Glutamatergic neuron (in vitro differentiated cells): ENCODE results near the gene CNN1. TPM values are rescaled to one million over a fixed set of nuclear protein-coding genes. Genes with fewer than 3 reads are reported as not detected.
"Not testable (repeated sequence)": the region's sequence is repeated elsewhere in the genome, so short reads cannot be mapped to it uniquely, and the experiment has no call there.

Experiments
- DNase-seq: peaks from one replicate; pipeline ENCODE4 v3.0.0; 2022
- H3K27ac Mint-ChIP-seq: one replicate; pipeline ENCODE4 v1.8.0; 2020; ENCODE audit warnings: mild to moderate bottlenecking, mixed read lengths, inconsistent platforms; ENCODE audit not compliant: unreplicated experiment
- H3K27me3 Mint-ChIP-seq: one replicate; pipeline ENCODE4 v1.8.0; 2020; ENCODE audit warnings: mild to moderate bottlenecking, moderate library complexity, mixed read lengths, inconsistent platforms; ENCODE audit not compliant: unreplicated experiment
- H3K36me3 Mint-ChIP-seq: one replicate; pipeline ENCODE4 v1.8.0; 2020; ENCODE audit warnings: mild to moderate bottlenecking, mixed read lengths, inconsistent platforms; ENCODE audit not compliant: unreplicated experiment
- H3K4me1 Mint-ChIP-seq: one replicate; pipeline ENCODE4 v1.8.0; 2020; ENCODE audit warnings: mild to moderate bottlenecking, low read depth, mixed read lengths, inconsistent platforms; ENCODE audit not compliant: unreplicated experiment
- H3K4me3 Mint-ChIP-seq: one replicate; pipeline ENCODE4 v1.8.0; 2020; ENCODE audit warnings: mild to moderate bottlenecking, mixed read lengths, inconsistent platforms; ENCODE audit not compliant: unreplicated experiment
- H3K9me3 Mint-ChIP-seq: one replicate; pipeline ENCODE4 v1.8.0; 2020; ENCODE audit warnings: mild to moderate bottlenecking, moderate library complexity, mixed read lengths, inconsistent platforms; ENCODE audit not compliant: unreplicated experiment
- CTCF ChIP-seq: fragments of 200-600 bp; sonication (generic); IDR thresholded peaks from one replicate; pipeline ENCODE4 v1.5.0; 2021; ENCODE audit not compliant: partially characterized antibody, unreplicated experiment
- total RNA-seq: library from RNA; stranded (reverse); fragmentation: NEBNext Ultra II Directional; extraction: Animal tissue kit (Norgen Biotek cat#: 25700); gene quantifications from one replicate; pipeline ENCODE4 v1.2.1, GENCODE V29; 2021; ENCODE audit not compliant: unreplicated experiment

CNN1 gene
- total RNA-seq, 1 donor from 2014 or later: 2.3 TPM

GRCh38 chr19:11558881-11559828 lies 20.5 kb downstream of the CNN1 start, which contains the start of gene ELOF1:
Gene ELOF1 (minus strand): TSS chr19:11559230. CDS start chr19:11554347, 4,883 bp downstream.
- Mint-ChIP-seq H3K9me3 (peaks cover 2% of the 10 kb centered on the region), H3K27me3 (peaks cover 3% of the 10 kb centered on the region), H3K27ac (peak within 1 kb of the TSS; percentile 57), H3K36me3 (no peaks in the 10 kb centered on the region), H3K4me3 (peak within 1 kb of the TSS; percentile 87), H3K4me1 (peaks cover 11% of the 10 kb centered on the region)
- peak; percentile 99 for DNase-seq
- no peak for TF ChIP-seq CTCF

GRCh38 chr19:11560404-11561051 lies 21.9 kb downstream of the CNN1 start:
- DNase-seq: no peak
- Mint-ChIP-seq H3K4me1 (peaks cover 11% of the 10 kb centered on the region), H3K36me3 (no peaks in the 10 kb centered on the region), H3K4me3 (peak overlapping the region; percentile 80), H3K27me3 (peaks cover 3% of the 10 kb centered on the region), H3K27ac (peak overlapping the region; percentile 56), H3K9me3 (peaks cover 2% of the 10 kb centered on the region)
- peak; percentile 67 for TF ChIP-seq CTCF

GRCh38 chr19:11563532-11563931 lies 24.9 kb downstream of the CNN1 start:
- peaks cover 7% of the 10 kb centered on the region for H3K4me1 Mint-ChIP-seq
- no peaks in the 10 kb centered on the region for H3K9me3 Mint-ChIP-seq

GRCh38 chr19:11564082-11564807 lies 25.6 kb downstream of the CNN1 start:
- not testable (repeated sequence) for H3K4me3 Mint-ChIP-seq, H3K9me3 Mint-ChIP-seq, DNase-seq, H3K27ac Mint-ChIP-seq, H3K4me1 Mint-ChIP-seq, H3K36me3 Mint-ChIP-seq, H3K27me3 Mint-ChIP-seq

More at GRCh38 chr19:11563532-11563931, 24.9 kb downstream of the CNN1 start:
- Mint-ChIP-seq H3K36me3 (no peaks in the 10 kb centered on the region), H3K4me3 (no peak overlapping the region), H3K27me3 (peaks cover 6% of the 10 kb centered on the region), H3K27ac (no peak overlapping the region)
- TF ChIP-seq CTCF: no peak
- DNase-seq: no peak

- not testable (repeated sequence) for DNase-seq, H3K27me3 Mint-ChIP-seq, H3K4me1 Mint-ChIP-seq, H3K4me3 Mint-ChIP-seq, H3K36me3 Mint-ChIP-seq, H3K9me3 Mint-ChIP-seq, H3K27ac Mint-ChIP-seq
Measured at GRCh38 chr19:11565649-11565980, 27.0 kb downstream of the CNN1 start.
